Measurements from ENCODE around the gene CLMP. TPM values are rescaled to one million over a fixed set of nuclear protein-coding genes. Genes with fewer than 3 reads are reported as not detected.

CLMP gene
- total RNA-seq, 1 experiment from 2014 or later = 3.2 TPM

- no peak overlapping the region for H3K9ac ChIP-seq (ENCODE audit: low read length)
- no peaks in the 10 kb centered on the region for H3K27me3 ChIP-seq (ENCODE audit: insufficient read depth, low read length)
- CTCF ChIA-PET = no interaction called here
- H3K4me3 ChIP-seq (replicated peaks in 1 of 2; ENCODE audit: low read depth in 1 of 2, low read length in 2 of 2) = no peak overlapping the region
- POLR2A ChIA-PET = no interaction called here
- no peak overlapping the region for H3K4me2 ChIP-seq (ENCODE audit: low read length)
- no peaks in the 10 kb centered on the region for H3K79me2 ChIP-seq (ENCODE audit: insufficient read depth, low read length)
- H2AFZ ChIP-seq (ENCODE audit: low read depth, low read length, poor library complexity, severe bottlenecking) = no peak overlapping the region
- DNase-seq (ENCODE audit: low read depth, low spot score) (no peak), ATAC-seq (no peak)
- no peaks in the 10 kb centered on the region for H3K36me3 ChIP-seq (ENCODE audit: control insufficient read depth in 1 of 2, insufficient read depth in 2 of 2, low read length in 2 of 2)
- no peaks in the 10 kb centered on the region for H3K9me3 ChIP-seq (ENCODE audit: control insufficient read depth in 1 of 2, insufficient read depth in 1 of 2, low read depth in 1 of 2, low read length in 2 of 2)
- intact Hi-C loops (cut with micrococcal nuclease) = no loop called here
- RAD21 ChIA-PET (ENCODE audit: low non-redundant PET in 1 of 2, low total read pairs in 2 of 2, uncharacterized antibody in 2 of 2, unreplicated experiment in 2 of 2) = no interaction called here
- BruUV-seq (replicated peaks) = no TSS peak
- TF ChIP-seq POLR2AphosphoS5 (IDR thresholded peaks at IDR 0.05; ENCODE audit: low read depth, low read length) (no peak), EZH2 (IDR thresholded peaks at IDR 0.05) (no peak), POLR2A (IDR thresholded peaks at IDR 0.05; ENCODE audit: borderline replicate concordance, extremely low read depth, insufficient read depth, insufficient read length) (no peak), YY1 (IDR thresholded peaks at IDR 0.05; ENCODE audit: extremely low read depth, insufficient replicate concordance, low read depth, low read length) (no peak), CBX3 (IDR thresholded peaks at IDR 0.05; ENCODE audit: low read depth) (no peak), JUND (IDR thresholded peaks at IDR 0.05) (no peak), SP1 (IDR thresholded peaks at IDR 0.05; ENCODE audit: low read depth) (no peak), ZBTB33 (IDR thresholded peaks at IDR 0.05; ENCODE audit: extremely low read depth, insufficient replicate concordance, low read length) (no peak), ZNF274 (IDR thresholded peaks at IDR 0.05; ENCODE audit: low read depth, low read length) (no peak), EZH2phosphoT487 (IDR thresholded peaks at IDR 0.05; ENCODE audit: borderline replicate concordance) (no peak), ATF3 (IDR thresholded peaks at IDR 0.05) (no peak), EGR1 (IDR thresholded peaks at IDR 0.05; ENCODE audit: low read depth) (no peak), SIN3A (IDR thresholded peaks at IDR 0.05; ENCODE audit: low read depth) (no peak), CTCF (IDR thresholded peaks at IDR 0.05 in 2 of 3, conservative IDR thresholded peaks at IDR 0.05 in 1 of 3; ENCODE audit: borderline replicate concordance in 1 of 3, insufficient read depth in 1 of 3, low read depth in 2 of 3, low read length in 2 of 3) (no peak), ZFX (IDR thresholded peaks at IDR 0.05) (no peak)
- no peak overlapping the region for H3K27ac ChIP-seq (ENCODE audit: low read depth, low read length)
- H3K4me1 ChIP-seq (ENCODE audit: control insufficient read depth in 1 of 2, insufficient read depth in 2 of 2, low read length in 2 of 2) = peaks cover 0 to 23% of the 10 kb centered on the region in 2 experiments; a peak in 2 of 4 replicates
- H4K20me1 ChIP-seq (ENCODE audit: insufficient read depth) = no peaks in the 10 kb centered on the region
- H3K9me2 ChIP-seq (ENCODE audit: insufficient read depth) = no peaks in the 10 kb centered on the region
Measured at GRCh38 chr11:123187248-123187647, 7.8 kb downstream of the CLMP start.

Data from HCT116 (cell line).